Endothelial cell of umbilical vein (primary cell): ENCODE results near the gene FOXJ2. TPM values are rescaled to one million over a fixed set of nuclear protein-coding genes. Genes with fewer than 3 reads are reported as not detected.

ENCODE experiments used
- BruUV-seq: library from RNA; stranded (reverse); fragments of 400-500 nt; replicated peaks from 2 replicates; lab custom pipeline; 2021; lab: Mats Ljungman, UMichigan
- CTCF ChIA-PET: fragments of 300-600, 350-600 bp; sonication (Branson Sonifier 250); formaldehyde crosslinking; loops from one replicate; lab custom pipeline; 2021; ENCODE audit warnings: antibody characterized with exemption, inconsistent platforms; lab: Charles Lee
- POLR2A ChIA-PET: fragments of 300-600, 350-600 bp; sonication (Branson Sonifier 250); formaldehyde crosslinking; loops from one replicate; lab custom pipeline; 2021; ENCODE audit warnings: antibody characterized with exemption, inconsistent platforms; lab: Charles Lee
- DNase-seq: peaks from one replicate; pipeline ENCODE4 v3.0.0-alpha.2; 2011; ENCODE audit warnings: low read depth, low spot score
- FAIRE-seq: peaks from 2 replicates; lab custom pipeline; 2011; peaks lifted over from hg19 to GRCh38; lab: Jason Lieb, UNC
- H2AFZ ChIP-seq: 2 replicates; pipeline ENCODE4 v1.6.0; 2012; ENCODE audit warnings: low read depth, low read length, control low read depth, inconsistent platforms
- H3K27ac ChIP-seq: 2 replicates; pipeline ENCODE4 v1.5.1; 2011; ENCODE audit warnings: low read depth, mild to moderate bottlenecking, control low read depth, low read length, moderate library complexity; ENCODE audit not compliant: insufficient read depth
- H3K27me3 ChIP-seq, 2 experiments: 2 replicates each; pipeline versions ENCODE4 v1.6.0 to v1.6.1; 2011; ENCODE audit warnings: low read length in 2 of 2, mixed read lengths in 1 of 2; ENCODE audit not compliant: control insufficient read depth in 2 of 2, insufficient read depth in 2 of 2
- H3K36me3 ChIP-seq, 2 experiments: 2 replicates in 1 of 2; 3 replicates in 1 of 2; pipeline ENCODE4 v1.5.1; 2011; ENCODE audit warnings: low read length in 2 of 2, mild to moderate bottlenecking in 1 of 2, moderate library complexity in 1 of 2; ENCODE audit not compliant: control insufficient read depth in 2 of 2, insufficient read depth in 2 of 2; ENCODE audit errors: extremely low read depth in 1 of 2
- H3K4me1 ChIP-seq: 3 replicates; pipeline ENCODE4 v1.5.1; 2011; ENCODE audit warnings: mild to moderate bottlenecking, low read length; ENCODE audit not compliant: control insufficient read depth, insufficient read depth; ENCODE audit errors: extremely low read depth
- H3K4me2 ChIP-seq: 2 replicates; pipeline ENCODE4 v1.6.1; 2011; ENCODE audit warnings: low read length, control low read depth, mixed read lengths; ENCODE audit not compliant: insufficient read depth
- H3K4me3 ChIP-seq, 3 experiments: fragments of 200-600 bp in 1 of 3; sonication (generic), shearing (Covaris generic) in 1 of 3; replicated peaks in 1 of 3; 2 replicates each; pipeline ENCODE4 v1.5.1; 2011 to 2016; ENCODE audit warnings: control low read depth in 3 of 3, low read length in 3 of 3, mild to moderate bottlenecking in 2 of 3, inconsistent platforms in 1 of 3, low read depth in 1 of 3, moderate library complexity in 1 of 3; ENCODE audit not compliant: insufficient read depth in 1 of 3
- H3K79me2 ChIP-seq: 2 replicates; pipeline ENCODE4 v1.6.0; 2012; ENCODE audit warnings: low read length, inconsistent platforms; ENCODE audit not compliant: control insufficient read depth, insufficient read depth
- H3K9ac ChIP-seq: replicated peaks from 2 replicates; pipeline ENCODE3; 2011; ENCODE audit warnings: low read length, control low read depth; ENCODE audit not compliant: insufficient read depth; ENCODE audit errors: extremely low read depth
- H3K9me1 ChIP-seq: replicated peaks from 3 replicates; pipeline ENCODE4 v1.6.0; 2011; ENCODE audit warnings: mild to moderate bottlenecking, low read length; ENCODE audit not compliant: control insufficient read depth, insufficient read depth; ENCODE audit errors: extremely low read depth
- H3K9me3 ChIP-seq: replicated peaks from 2 replicates; pipeline ENCODE4 v1.5.1; 2012; ENCODE audit warnings: low read length, inconsistent platforms; ENCODE audit not compliant: control insufficient read depth, insufficient read depth
- H4K20me1 ChIP-seq: replicated peaks from 2 replicates; pipeline ENCODE3; 2011; ENCODE audit warnings: mild to moderate bottlenecking, low read length; ENCODE audit not compliant: control insufficient read depth, insufficient read depth; ENCODE audit errors: extremely low read depth
- EZH2 ChIP-seq: IDR thresholded peaks from 2 replicates; pipeline ENCODE4 v1.6.1; 2012; ENCODE audit warnings: borderline replicate concordance, low read depth, mild to moderate bottlenecking, moderate library complexity, low read length, inconsistent platforms; ENCODE audit not compliant: severe bottlenecking
- FOS ChIP-seq: IDR thresholded peaks from 2 replicates; pipeline ENCODE4 v1.6.1; 2011; ENCODE audit warnings: mild to moderate bottlenecking, low read length, moderate library complexity, borderline replicate concordance; ENCODE audit not compliant: insufficient read depth
- GATA2 ChIP-seq: IDR thresholded peaks from 2 replicates; pipeline ENCODE4 v1.7.0; 2011; ENCODE audit warnings: low read depth, mild to moderate bottlenecking, moderate library complexity, mixed read lengths, low read length; ENCODE audit not compliant: insufficient read length, insufficient read depth
- JUN ChIP-seq: IDR thresholded peaks from 2 replicates; pipeline ENCODE4 v1.6.1; 2011; ENCODE audit warnings: borderline replicate concordance, low read depth; ENCODE audit not compliant: insufficient read length, insufficient read depth
- MYC ChIP-seq: IDR thresholded peaks from one replicate; pipeline ENCODE4 v1.6.1; 2011; ENCODE audit warnings: mild to moderate bottlenecking, low read depth, low read length
- POLR2A ChIP-seq: IDR thresholded peaks from 2 replicates; pipeline ENCODE4 v1.6.1; 2012; ENCODE audit warnings: low read depth, mild to moderate bottlenecking, control low read depth, low read length
- POLR2AphosphoS5 ChIP-seq: IDR thresholded peaks from 2 replicates; pipeline ENCODE4 v1.6.1; 2012; ENCODE audit warnings: low read depth, mild to moderate bottlenecking, control low read depth, low read length, moderate library complexity; ENCODE audit not compliant: insufficient read depth
- dilution Hi-C: fragments of 300-500 bp; cut with MboI; formaldehyde crosslinking; loops from one replicate; pipeline ENCODE4 v1.15.0; 2019; ENCODE audit warnings: low sequenced_read_pairs; ENCODE audit not compliant: extremely low pct_ligation_motif_present
- intact Hi-C: fragments of 100-400 bp; cut with micrococcal nuclease; formaldehyde crosslinking; loops from one replicate; pipeline ENCODE4 v1.10.0; 2022
- polyA plus RNA-seq, 4 experiments: library from polyadenylated mRNA; depleted of rRNA in 3 of 4; stranded (reverse) in 3 of 4; unstranded in 1 of 4; fragments of >200 nt; gene quantifications; 2 replicates each; pipeline versions ENCODE4 v1.2.1 to v1.2.3, GENCODE V29; 2011 to 2012; ENCODE audit warnings: missing spikeins in 1 of 4
- total RNA-seq: library from RNA; stranded (reverse); gene quantifications from 2 replicates; pipeline ENCODE4 v1.2.3, GENCODE V29; 2021
- TF ChIP-seq, protein P1 (sequence below): IDR thresholded peaks from 2 replicates; pipeline ENCODE4 v1.6.1; 2011; ENCODE audit not compliant: insufficient read depth, insufficient read length
- TF ChIP-seq, protein P2 (sequence below), 2 donors: IDR thresholded peaks; 1 replicate in 1 of 2; 2 replicates in 1 of 2; pipeline ENCODE4 v1.5.1; 2011; ENCODE audit warnings: low read length in 2 of 2, mild to moderate bottlenecking in 2 of 2, moderate library complexity in 2 of 2, control low read depth in 1 of 2, inconsistent platforms in 1 of 2, low read depth in 1 of 2; ENCODE audit not compliant: insufficient read depth in 1 of 2; ENCODE audit errors: extremely low read depth in 1 of 2

FOXJ2 gene
- total and polyA plus RNA-seq, 2 donors (not counting 3 experiments of a cell fraction or from before 2014, with no cell fraction given) = 6.2 to 13.9 TPM

DNA sequence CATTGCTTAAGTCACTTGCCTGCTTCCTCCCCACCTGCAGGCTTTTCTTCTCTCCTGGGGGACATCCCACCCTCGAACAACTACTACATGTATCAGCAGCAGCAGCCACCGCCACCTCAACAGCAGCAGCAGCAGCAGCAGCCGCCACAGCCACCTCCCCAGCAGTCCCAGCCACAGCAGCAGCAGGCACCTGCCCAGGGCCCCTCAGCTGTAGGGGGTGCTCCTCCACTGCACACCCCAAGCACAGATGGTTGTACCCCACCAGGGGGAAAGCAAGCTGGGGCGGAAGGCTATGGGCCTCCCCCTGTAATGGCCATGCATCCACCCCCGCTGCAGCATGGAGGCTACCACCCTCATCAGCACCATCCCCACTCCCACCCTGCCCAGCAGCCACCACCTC lies 15.3 kb downstream of the FOXJ2 start:
- Histone ChIP-seq H3K9me3 (no peaks in the 10 kb centered on the region), H3K4me3 (no peak overlapping the region), H3K9ac (no peak overlapping the region), H3K27me3 (no peaks in the 10 kb centered on the region), H3K27ac (no peak overlapping the region), H2AFZ (no peak overlapping the region), H3K79me2 (no peaks in the 10 kb centered on the region), H3K4me2 (no peak overlapping the region), H3K36me3 (peaks cover 3 to 16% of the 10 kb centered on the region in 2 experiments), H4K20me1 (no peaks in the 10 kb centered on the region), H3K9me1 (no peaks in the 10 kb centered on the region), H3K4me1 (no peaks in the 10 kb centered on the region)
- intact Hi-C loops = loop anchor here (2.0 kb wide), 1 partner anchor 19 kb away; the partner anchor contains the start of gene C3AR1
- no peak for TF ChIP-seq FOS
- TF ChIP-seq, protein P1, sequence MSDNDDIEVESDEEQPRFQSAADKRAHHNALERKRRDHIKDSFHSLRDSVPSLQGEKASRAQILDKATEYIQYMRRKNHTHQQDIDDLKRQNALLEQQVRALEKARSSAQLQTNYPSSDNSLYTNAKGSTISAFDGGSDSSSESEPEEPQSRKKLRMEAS = no peak
- no peak for TF ChIP-seq EZH2
- TF ChIP-seq POLR2AphosphoS5 = no peak
- TF ChIP-seq, protein P2, sequence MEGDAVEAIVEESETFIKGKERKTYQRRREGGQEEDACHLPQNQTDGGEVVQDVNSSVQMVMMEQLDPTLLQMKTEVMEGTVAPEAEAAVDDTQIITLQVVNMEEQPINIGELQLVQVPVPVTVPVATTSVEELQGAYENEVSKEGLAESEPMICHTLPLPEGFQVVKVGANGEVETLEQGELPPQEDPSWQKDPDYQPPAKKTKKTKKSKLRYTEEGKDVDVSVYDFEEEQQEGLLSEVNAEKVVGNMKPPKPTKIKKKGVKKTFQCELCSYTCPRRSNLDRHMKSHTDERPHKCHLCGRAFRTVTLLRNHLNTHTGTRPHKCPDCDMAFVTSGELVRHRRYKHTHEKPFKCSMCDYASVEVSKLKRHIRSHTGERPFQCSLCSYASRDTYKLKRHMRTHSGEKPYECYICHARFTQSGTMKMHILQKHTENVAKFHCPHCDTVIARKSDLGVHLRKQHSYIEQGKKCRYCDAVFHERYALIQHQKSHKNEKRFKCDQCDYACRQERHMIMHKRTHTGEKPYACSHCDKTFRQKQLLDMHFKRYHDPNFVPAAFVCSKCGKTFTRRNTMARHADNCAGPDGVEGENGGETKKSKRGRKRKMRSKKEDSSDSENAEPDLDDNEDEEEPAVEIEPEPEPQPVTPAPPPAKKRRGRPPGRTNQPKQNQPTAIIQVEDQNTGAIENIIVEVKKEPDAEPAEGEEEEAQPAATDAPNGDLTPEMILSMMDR (IDR thresholded peaks at IDR 0.05; ENCODE audit: extremely low read depth in 1 of 2, insufficient read depth in 1 of 2, low read depth in 1 of 2, low read length in 2 of 2) = no peak
- no peak for TF ChIP-seq JUN
- no peak for TF ChIP-seq POLR2A
- no peak for TF ChIP-seq MYC
- TF ChIP-seq GATA2 = no peak
- CTCF ChIA-PET = interaction anchor here (1.8 to 8.8 kb wide), 2 partner anchors 9 to 30 kb away, joined by 5 to 254 read pairs; partner anchors contain the start of gene NECAP1
- dilution Hi-C loops = no loop called here
- FAIRE-seq (no peak), DNase-seq (no peak)
- POLR2A ChIA-PET = no interaction called here
- BruUV-seq = TSS peak; percentile 27
